GM23338 (cell line): ENCODE data around the gene RHOD. TPM values are rescaled to one million over a fixed set of nuclear protein-coding genes. Genes with fewer than 3 reads are reported as not detected.

Experiments
- ATAC-seq: fragments of 200-7000 bp; cut with Tn5 transposase; 3 replicates; pipeline ENCODE4 v1.9.1; 2020
- DNase-seq: peaks from one replicate; pipeline ENCODE4 v3.0.0-alpha.2; 2015; ENCODE audit warnings: low spot score
- H2AFZ ChIP-seq: fragments of 200-600 bp; sonication (generic); 2 replicates; pipeline ENCODE4 v1.8.0; 2016; ENCODE audit warnings: antibody characterized with exemption, mild to moderate bottlenecking, moderate library complexity
- H3F3A ChIP-seq: fragments of 200-600 bp; sonication (generic); replicated peaks from 2 replicates; pipeline ENCODE4 v1.8.0; 2017; ENCODE audit warnings: antibody characterized with exemption, mixed run types, low read depth
- H3K27ac ChIP-seq: fragments of 200-600 bp; sonication (generic); 2 replicates; pipeline ENCODE4 v1.6.1; 2016; ENCODE audit warnings: low read depth
- H3K27me3 ChIP-seq: fragments of 200-600 bp; sonication (generic); 2 replicates; pipeline ENCODE4 v1.8.0; 2016; ENCODE audit warnings: mild to moderate bottlenecking, mixed run types, moderate library complexity; ENCODE audit not compliant: insufficient read depth
- H3K36me3 ChIP-seq: fragments of 200-600 bp; sonication (generic); 2 replicates; pipeline ENCODE4 v1.8.0; 2016; ENCODE audit warnings: mild to moderate bottlenecking; ENCODE audit not compliant: insufficient read depth
- H3K4me1 ChIP-seq: fragments of 200-600 bp; sonication (generic); 2 replicates; pipeline ENCODE4 v1.8.0; 2016; ENCODE audit warnings: mild to moderate bottlenecking, moderate library complexity; ENCODE audit not compliant: insufficient read depth
- H3K4me2 ChIP-seq: fragments of 200-600 bp; sonication (generic); 2 replicates; pipeline ENCODE4 v1.7.1; 2017; ENCODE audit warnings: mixed run types
- H3K4me3 ChIP-seq: fragments of 200-600 bp; sonication (generic); 2 replicates; pipeline ENCODE4 v1.6.1; 2016; ENCODE audit warnings: mixed run types
- H3K79me2 ChIP-seq: fragments of 200-600 bp; sonication (generic); replicated peaks from 2 replicates; pipeline ENCODE4 v1.8.0; 2017; ENCODE audit warnings: mild to moderate bottlenecking; ENCODE audit not compliant: insufficient read depth
- H3K9me2 ChIP-seq: fragments of 200-600 bp; sonication (generic); 2 replicates; pipeline ENCODE4 v1.8.0; 2017; ENCODE audit not compliant: insufficient read depth
- H4K20me1 ChIP-seq: fragments of 200-600 bp; sonication (generic); replicated peaks from 2 replicates; pipeline ENCODE4 v1.8.0; 2017; ENCODE audit warnings: mild to moderate bottlenecking; ENCODE audit not compliant: insufficient read depth
- H3K27ac Mint-ChIP-seq: 2 replicates; pipeline ENCODE4 v1.8.0; 2020; ENCODE audit warnings: inconsistent platforms, mild to moderate bottlenecking, moderate library complexity, mixed read lengths
- H3K27me3 Mint-ChIP-seq: 3 replicates; pipeline ENCODE4 v1.8.0; 2022; ENCODE audit warnings: low read depth, mild to moderate bottlenecking, moderate library complexity, mixed read lengths, inconsistent platforms; ENCODE audit not compliant: insufficient read depth, poor library complexity
- H3K36me3 Mint-ChIP-seq: 3 replicates; pipeline ENCODE4 v1.8.0; 2021; ENCODE audit warnings: low read depth, mild to moderate bottlenecking, inconsistent platforms, moderate library complexity, mixed read lengths
- H3K4me1 Mint-ChIP-seq: 3 replicates; pipeline ENCODE4 v1.8.0; 2020; ENCODE audit warnings: mild to moderate bottlenecking, inconsistent platforms, mixed read lengths
- H3K4me3 Mint-ChIP-seq: 3 replicates; pipeline ENCODE4 v1.8.0; 2021; ENCODE audit warnings: moderate library complexity, mild to moderate bottlenecking, inconsistent platforms, mixed read lengths
- H3K9me3 Mint-ChIP-seq: 3 replicates; pipeline ENCODE4 v1.8.0; 2020; ENCODE audit warnings: moderate library complexity, mild to moderate bottlenecking, inconsistent platforms, mixed read lengths
- CREB1 ChIP-seq: fragments of 250-450 bp; sonication (Bioruptor Pico); IDR thresholded peaks from 2 replicates; pipeline ENCODE4 v1.5.0; 2020; ENCODE audit warnings: low read depth, mild to moderate bottlenecking, moderate library complexity
- EZH2 ChIP-seq: fragments of 200-600 bp; sonication (generic); IDR thresholded peaks from one replicate; pipeline ENCODE4 v1.8.0; 2017; ENCODE audit warnings: antibody characterized with exemption, mild to moderate bottlenecking, low read depth; ENCODE audit not compliant: unreplicated experiment
- EZH2phosphoT487 ChIP-seq: fragments of 200-600 bp; sonication (generic); IDR thresholded peaks from one replicate; pipeline ENCODE4 v1.8.1; 2018; ENCODE audit warnings: antibody characterized with exemption; ENCODE audit not compliant: unreplicated experiment
- JUNB ChIP-seq: IDR thresholded peaks from one replicate; pipeline ENCODE4 v1.6.1; 2016; ENCODE audit warnings: antibody characterized with exemption; ENCODE audit not compliant: unreplicated experiment
- NANOG ChIP-seq: IDR thresholded peaks from 2 replicates; pipeline ENCODE4 v1.6.1; 2016; ENCODE audit warnings: antibody characterized with exemption, borderline replicate concordance
- POLR2AphosphoS5 ChIP-seq: IDR thresholded peaks from 2 replicates; pipeline ENCODE4 v1.6.1; 2016; ENCODE audit warnings: antibody characterized with exemption, low read depth
- STAT1 ChIP-seq: IDR thresholded peaks from one replicate; pipeline ENCODE4 v1.6.1; 2016; ENCODE audit warnings: antibody characterized with exemption; ENCODE audit not compliant: unreplicated experiment
- ZNF114 ChIP-seq: fragments of 250-450 bp; sonication (Bioruptor Pico); IDR thresholded peaks from 2 replicates; pipeline ENCODE4 v1.5.0; 2020; ENCODE audit warnings: mild to moderate bottlenecking, moderate library complexity
- polyA plus RNA-seq: library from polyadenylated mRNA; unstranded; fragments of >200 nt; fragmentation: Nextera tagmentation; extraction: Ambion mirVana; gene quantifications from 2 replicates; pipeline ENCODE4 v1.2.1, GENCODE V29; 2016
- total RNA-seq: library from RNA; depleted of rRNA; stranded (reverse); fragments of >200 nt; shearing (Covaris generic); gene quantifications from 2 replicates; pipeline ENCODE4 v1.2.3, GENCODE V29; 2014
- TF ChIP-seq, protein P1 (sequence below): IDR thresholded peaks from one replicate; pipeline ENCODE4 v1.6.1; 2018; ENCODE audit warnings: antibody characterized with exemption; ENCODE audit not compliant: unreplicated experiment
- TF ChIP-seq, protein P2 (sequence below): IDR thresholded peaks from 2 replicates; pipeline ENCODE4 v1.6.1; 2016; ENCODE audit warnings: antibody characterized with exemption
- TF ChIP-seq, protein P3 (sequence below): fragments of 250-450 bp; sonication (Bioruptor Pico); IDR thresholded peaks from 2 replicates; pipeline ENCODE4 v1.5.0; 2020; ENCODE audit warnings: mild to moderate bottlenecking, moderate library complexity
- TF ChIP-seq, protein P4 (sequence below), 2 experiments: fragments of 200-600 bp in 1 of 2; sonication (generic) in 1 of 2; conservative IDR thresholded peaks; 2 replicates each; pipeline versions ENCODE4 v1.5.1 to v1.6.1; 2016 to 2017; ENCODE audit warnings: antibody characterized with exemption in 2 of 2, low read depth in 2 of 2, mild to moderate bottlenecking in 2 of 2, moderate library complexity in 1 of 2

The RHOD gene
- total and polyA plus RNA-seq, 2 experiments from 2014 or later, result 13.8 to 16.2 TPM

DNA sequence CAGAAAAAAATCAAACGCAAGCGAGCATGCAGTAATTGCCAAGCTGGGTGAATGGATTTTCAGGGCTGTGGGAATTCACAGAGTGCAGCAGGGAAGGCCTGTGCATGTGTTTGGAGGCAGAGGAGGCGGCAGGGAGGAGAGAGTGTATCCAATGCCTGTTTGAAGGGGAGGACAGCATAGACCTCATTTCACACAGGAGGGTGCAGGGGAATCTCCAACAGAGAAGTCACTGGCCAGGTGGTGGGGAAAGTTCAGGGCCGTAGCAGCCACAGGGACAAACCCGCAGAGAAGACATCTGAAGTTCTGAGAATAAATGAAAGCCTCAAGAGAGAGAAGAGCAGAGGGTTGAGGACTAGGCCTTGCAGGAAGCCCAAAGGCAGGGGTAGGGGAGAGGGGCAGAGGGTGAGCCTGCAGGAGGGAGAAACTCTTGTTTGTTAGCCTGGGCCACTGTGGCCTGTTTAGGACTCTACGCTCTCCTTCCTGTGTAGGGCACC lies 43.2 kb downstream of the RHOD start:
- H3K36me3 Mint-ChIP-seq, result no peaks in the 10 kb centered on the region
- Histone ChIP-seq H3K4me3 (no peak overlapping the region), H2AFZ (no peak overlapping the region), H3K79me2 (no peaks in the 10 kb centered on the region), H3K4me2 (no peak overlapping the region), H3K36me3 (no peaks in the 10 kb centered on the region), H4K20me1 (no peaks in the 10 kb centered on the region), H3K27ac (no peak overlapping the region), H3K27me3 (no peaks in the 10 kb centered on the region), H3F3A (no peaks in the 10 kb centered on the region), H3K9me2 (no peaks in the 10 kb centered on the region), H3K4me1 (no peaks in the 10 kb centered on the region)
- no peak overlapping the region for H3K27ac Mint-ChIP-seq
- H3K4me1 Mint-ChIP-seq, result peaks cover 20% of the 10 kb centered on the region
- H3K27me3 Mint-ChIP-seq, result peaks cover 8% of the 10 kb centered on the region
- no peaks in the 10 kb centered on the region; the same call in 2 of the 3 replicates for H3K9me3 Mint-ChIP-seq
- H3K4me3 Mint-ChIP-seq, result no peak overlapping the region
- TF ChIP-seq, protein P1, sequence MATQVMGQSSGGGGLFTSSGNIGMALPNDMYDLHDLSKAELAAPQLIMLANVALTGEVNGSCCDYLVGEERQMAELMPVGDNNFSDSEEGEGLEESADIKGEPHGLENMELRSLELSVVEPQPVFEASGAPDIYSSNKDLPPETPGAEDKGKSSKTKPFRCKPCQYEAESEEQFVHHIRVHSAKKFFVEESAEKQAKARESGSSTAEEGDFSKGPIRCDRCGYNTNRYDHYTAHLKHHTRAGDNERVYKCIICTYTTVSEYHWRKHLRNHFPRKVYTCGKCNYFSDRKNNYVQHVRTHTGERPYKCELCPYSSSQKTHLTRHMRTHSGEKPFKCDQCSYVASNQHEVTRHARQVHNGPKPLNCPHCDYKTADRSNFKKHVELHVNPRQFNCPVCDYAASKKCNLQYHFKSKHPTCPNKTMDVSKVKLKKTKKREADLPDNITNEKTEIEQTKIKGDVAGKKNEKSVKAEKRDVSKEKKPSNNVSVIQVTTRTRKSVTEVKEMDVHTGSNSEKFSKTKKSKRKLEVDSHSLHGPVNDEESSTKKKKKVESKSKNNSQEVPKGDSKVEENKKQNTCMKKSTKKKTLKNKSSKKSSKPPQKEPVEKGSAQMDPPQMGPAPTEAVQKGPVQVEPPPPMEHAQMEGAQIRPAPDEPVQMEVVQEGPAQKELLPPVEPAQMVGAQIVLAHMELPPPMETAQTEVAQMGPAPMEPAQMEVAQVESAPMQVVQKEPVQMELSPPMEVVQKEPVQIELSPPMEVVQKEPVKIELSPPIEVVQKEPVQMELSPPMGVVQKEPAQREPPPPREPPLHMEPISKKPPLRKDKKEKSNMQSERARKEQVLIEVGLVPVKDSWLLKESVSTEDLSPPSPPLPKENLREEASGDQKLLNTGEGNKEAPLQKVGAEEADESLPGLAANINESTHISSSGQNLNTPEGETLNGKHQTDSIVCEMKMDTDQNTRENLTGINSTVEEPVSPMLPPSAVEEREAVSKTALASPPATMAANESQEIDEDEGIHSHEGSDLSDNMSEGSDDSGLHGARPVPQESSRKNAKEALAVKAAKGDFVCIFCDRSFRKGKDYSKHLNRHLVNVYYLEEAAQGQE, result no peak
- TF ChIP-seq, protein P2, sequence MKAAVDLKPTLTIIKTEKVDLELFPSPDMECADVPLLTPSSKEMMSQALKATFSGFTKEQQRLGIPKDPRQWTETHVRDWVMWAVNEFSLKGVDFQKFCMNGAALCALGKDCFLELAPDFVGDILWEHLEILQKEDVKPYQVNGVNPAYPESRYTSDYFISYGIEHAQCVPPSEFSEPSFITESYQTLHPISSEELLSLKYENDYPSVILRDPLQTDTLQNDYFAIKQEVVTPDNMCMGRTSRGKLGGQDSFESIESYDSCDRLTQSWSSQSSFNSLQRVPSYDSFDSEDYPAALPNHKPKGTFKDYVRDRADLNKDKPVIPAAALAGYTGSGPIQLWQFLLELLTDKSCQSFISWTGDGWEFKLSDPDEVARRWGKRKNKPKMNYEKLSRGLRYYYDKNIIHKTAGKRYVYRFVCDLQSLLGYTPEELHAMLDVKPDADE, result no peak
- TF ChIP-seq JUNB (no peak), NANOG (no peak), STAT1 (no peak), CREB1 (no peak), POLR2AphosphoS5 (no peak), EZH2 (no peak), ZNF114 (no peak), EZH2phosphoT487 (no peak)
- TF ChIP-seq, protein P3, sequence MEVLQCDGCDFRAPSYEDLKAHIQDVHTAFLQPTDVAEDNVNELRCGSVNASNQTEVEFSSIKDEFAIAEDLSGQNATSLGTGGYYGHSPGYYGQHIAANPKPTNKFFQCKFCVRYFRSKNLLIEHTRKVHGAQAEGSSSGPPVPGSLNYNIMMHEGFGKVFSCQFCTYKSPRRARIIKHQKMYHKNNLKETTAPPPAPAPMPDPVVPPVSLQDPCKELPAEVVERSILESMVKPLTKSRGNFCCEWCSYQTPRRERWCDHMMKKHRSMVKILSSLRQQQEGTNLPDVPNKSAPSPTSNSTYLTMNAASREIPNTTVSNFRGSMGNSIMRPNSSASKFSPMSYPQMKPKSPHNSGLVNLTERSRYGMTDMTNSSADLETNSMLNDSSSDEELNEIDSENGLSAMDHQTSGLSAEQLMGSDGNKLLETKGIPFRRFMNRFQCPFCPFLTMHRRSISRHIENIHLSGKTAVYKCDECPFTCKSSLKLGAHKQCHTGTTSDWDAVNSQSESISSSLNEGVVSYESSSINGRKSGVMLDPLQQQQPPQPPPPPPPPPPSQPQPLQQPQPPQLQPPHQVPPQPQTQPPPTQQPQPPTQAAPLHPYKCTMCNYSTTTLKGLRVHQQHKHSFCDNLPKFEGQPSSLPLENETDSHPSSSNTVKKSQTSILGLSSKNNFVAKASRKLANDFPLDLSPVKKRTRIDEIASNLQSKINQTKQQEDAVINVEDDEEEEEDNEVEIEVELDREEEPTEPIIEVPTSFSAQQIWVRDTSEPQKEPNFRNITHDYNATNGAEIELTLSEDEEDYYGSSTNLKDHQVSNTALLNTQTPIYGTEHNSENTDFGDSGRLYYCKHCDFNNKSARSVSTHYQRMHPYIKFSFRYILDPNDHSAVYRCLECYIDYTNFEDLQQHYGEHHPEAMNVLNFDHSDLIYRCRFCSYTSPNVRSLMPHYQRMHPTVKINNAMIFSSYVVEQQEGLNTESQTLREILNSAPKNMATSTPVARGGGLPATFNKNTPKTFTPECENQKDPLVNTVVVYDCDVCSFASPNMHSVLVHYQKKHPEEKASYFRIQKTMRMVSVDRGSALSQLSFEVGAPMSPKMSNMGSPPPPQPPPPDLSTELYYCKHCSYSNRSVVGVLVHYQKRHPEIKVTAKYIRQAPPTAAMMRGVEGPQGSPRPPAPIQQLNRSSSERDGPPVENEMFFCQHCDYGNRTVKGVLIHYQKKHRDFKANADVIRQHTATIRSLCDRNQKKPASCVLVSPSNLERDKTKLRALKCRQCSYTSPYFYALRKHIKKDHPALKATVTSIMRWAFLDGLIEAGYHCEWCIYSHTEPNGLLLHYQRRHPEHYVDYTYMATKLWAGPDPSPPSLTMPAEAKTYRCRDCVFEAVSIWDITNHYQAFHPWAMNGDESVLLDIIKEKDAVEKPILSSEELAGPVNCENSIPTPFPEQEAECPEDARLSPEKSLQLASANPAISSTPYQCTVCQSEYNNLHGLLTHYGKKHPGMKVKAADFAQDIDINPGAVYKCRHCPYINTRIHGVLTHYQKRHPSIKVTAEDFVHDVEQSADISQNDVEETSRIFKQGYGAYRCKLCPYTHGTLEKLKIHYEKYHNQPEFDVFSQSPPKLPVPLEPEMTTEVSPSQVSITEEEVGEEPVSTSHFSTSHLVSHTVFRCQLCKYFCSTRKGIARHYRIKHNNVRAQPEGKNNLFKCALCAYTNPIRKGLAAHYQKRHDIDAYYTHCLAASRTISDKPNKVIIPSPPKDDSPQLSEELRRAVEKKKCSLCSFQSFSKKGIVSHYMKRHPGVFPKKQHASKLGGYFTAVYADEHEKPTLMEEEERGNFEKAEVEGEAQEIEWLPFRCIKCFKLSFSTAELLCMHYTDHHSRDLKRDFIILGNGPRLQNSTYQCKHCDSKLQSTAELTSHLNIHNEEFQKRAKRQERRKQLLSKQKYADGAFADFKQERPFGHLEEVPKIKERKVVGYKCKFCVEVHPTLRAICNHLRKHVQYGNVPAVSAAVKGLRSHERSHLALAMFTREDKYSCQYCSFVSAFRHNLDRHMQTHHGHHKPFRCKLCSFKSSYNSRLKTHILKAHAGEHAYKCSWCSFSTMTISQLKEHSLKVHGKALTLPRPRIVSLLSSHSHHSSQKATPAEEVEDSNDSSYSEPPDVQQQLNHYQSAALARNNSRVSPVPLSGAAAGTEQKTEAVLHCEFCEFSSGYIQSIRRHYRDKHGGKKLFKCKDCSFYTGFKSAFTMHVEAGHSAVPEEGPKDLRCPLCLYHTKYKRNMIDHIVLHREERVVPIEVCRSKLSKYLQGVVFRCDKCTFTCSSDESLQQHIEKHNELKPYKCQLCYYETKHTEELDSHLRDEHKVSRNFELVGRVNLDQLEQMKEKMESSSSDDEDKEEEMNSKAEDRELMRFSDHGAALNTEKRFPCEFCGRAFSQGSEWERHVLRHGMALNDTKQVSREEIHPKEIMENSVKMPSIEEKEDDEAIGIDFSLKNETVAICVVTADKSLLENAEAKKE, result no peak
- TF ChIP-seq, protein P4, sequence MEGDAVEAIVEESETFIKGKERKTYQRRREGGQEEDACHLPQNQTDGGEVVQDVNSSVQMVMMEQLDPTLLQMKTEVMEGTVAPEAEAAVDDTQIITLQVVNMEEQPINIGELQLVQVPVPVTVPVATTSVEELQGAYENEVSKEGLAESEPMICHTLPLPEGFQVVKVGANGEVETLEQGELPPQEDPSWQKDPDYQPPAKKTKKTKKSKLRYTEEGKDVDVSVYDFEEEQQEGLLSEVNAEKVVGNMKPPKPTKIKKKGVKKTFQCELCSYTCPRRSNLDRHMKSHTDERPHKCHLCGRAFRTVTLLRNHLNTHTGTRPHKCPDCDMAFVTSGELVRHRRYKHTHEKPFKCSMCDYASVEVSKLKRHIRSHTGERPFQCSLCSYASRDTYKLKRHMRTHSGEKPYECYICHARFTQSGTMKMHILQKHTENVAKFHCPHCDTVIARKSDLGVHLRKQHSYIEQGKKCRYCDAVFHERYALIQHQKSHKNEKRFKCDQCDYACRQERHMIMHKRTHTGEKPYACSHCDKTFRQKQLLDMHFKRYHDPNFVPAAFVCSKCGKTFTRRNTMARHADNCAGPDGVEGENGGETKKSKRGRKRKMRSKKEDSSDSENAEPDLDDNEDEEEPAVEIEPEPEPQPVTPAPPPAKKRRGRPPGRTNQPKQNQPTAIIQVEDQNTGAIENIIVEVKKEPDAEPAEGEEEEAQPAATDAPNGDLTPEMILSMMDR (conservative IDR thresholded peaks at IDR 0.05; ENCODE audit: low read depth in 2 of 2), result no peak
- DNase-seq (no peak), ATAC-seq (no peak)
